CD14-positive monocyte (primary cell): ENCODE data around the gene TCAF1. TPM values are rescaled to one million over a fixed set of nuclear protein-coding genes. Genes with fewer than 3 reads are reported as not detected.

Source experiments
- DNase-seq, 3 donors: peaks; one replicate each; pipeline ENCODE4 v3.0.0-alpha.2; 2011 to 2022
- H2AFZ ChIP-seq: 2 replicates; pipeline ENCODE4 v1.6.0; 2012; ENCODE audit warnings: mild to moderate bottlenecking, low read depth, low read length, inconsistent platforms; ENCODE audit not compliant: insufficient read depth, poor library complexity, severe bottlenecking
- H3K27ac ChIP-seq, 2 donors: 1 replicate in 1 of 2; 2 replicates in 1 of 2; pipeline ENCODE4 v1.5.1; 2012 to 2013; ENCODE audit warnings: low read length in 2 of 2, control low read depth in 1 of 2, inconsistent platforms in 1 of 2, low read depth in 1 of 2, mild to moderate bottlenecking in 1 of 2
- H3K27me3 ChIP-seq, 2 donors: one replicate each; pipeline versions ENCODE4 v1.6.0 to v1.6.1; 2011 to 2013; ENCODE audit warnings: low read length in 2 of 2; ENCODE audit not compliant: control insufficient read depth in 2 of 2, insufficient read depth in 2 of 2
- H3K36me3 ChIP-seq, 2 donors: replicated peaks in 1 of 2; 1 replicate in 1 of 2; 2 replicates in 1 of 2; pipeline versions ENCODE4 v1.5.1 to v1.6.1; 2012 to 2013; ENCODE audit warnings: low read length in 2 of 2, control low read depth in 1 of 2, inconsistent platforms in 1 of 2, mild to moderate bottlenecking in 1 of 2; ENCODE audit not compliant: insufficient read depth in 2 of 2, control insufficient read depth in 1 of 2
- H3K4me1 ChIP-seq, 2 donors: 1 replicate in 1 of 2; 2 replicates in 1 of 2; pipeline versions ENCODE4 v1.5.1 to v1.6.1; 2012 to 2013; ENCODE audit warnings: low read length in 2 of 2, control low read depth in 1 of 2, inconsistent platforms in 1 of 2, mild to moderate bottlenecking in 1 of 2, moderate library complexity in 1 of 2; ENCODE audit not compliant: insufficient read depth in 2 of 2, control insufficient read depth in 1 of 2
- H3K4me2 ChIP-seq: replicated peaks from 2 replicates; pipeline ENCODE3; 2012; ENCODE audit warnings: low read length, moderate library complexity, mild to moderate bottlenecking; ENCODE audit not compliant: poor library complexity, severe bottlenecking; ENCODE audit errors: extremely low read depth
- H3K4me3 ChIP-seq, 3 experiments: fragments of 200-600 bp in 1 of 3; sonication (generic) in 1 of 3; replicated peaks in 1 of 3; 1 replicate in 2 of 3; 2 replicates in 1 of 3; pipeline ENCODE4 v1.5.1; 2011 to 2013; ENCODE audit warnings: low read length in 3 of 3, mild to moderate bottlenecking in 3 of 3, control low read depth in 2 of 3, low read depth in 2 of 3, inconsistent platforms in 1 of 3, moderate library complexity in 1 of 3
- H3K79me2 ChIP-seq: 2 replicates; pipeline ENCODE4 v1.6.0; 2012; ENCODE audit warnings: mild to moderate bottlenecking, control low read depth, inconsistent platforms, low read length, moderate library complexity; ENCODE audit not compliant: insufficient read depth
- H3K9ac ChIP-seq: 2 replicates; pipeline ENCODE4 v1.6.0; 2017; ENCODE audit warnings: low read length, mild to moderate bottlenecking; ENCODE audit not compliant: insufficient read depth, poor library complexity, severe bottlenecking
- H3K9me3 ChIP-seq, 2 donors: replicated peaks in 1 of 2; 1 replicate in 1 of 2; 2 replicates in 1 of 2; pipeline versions ENCODE4 v1.5.1 to v1.6.1; 2012 to 2013; ENCODE audit warnings: low read length in 2 of 2, control low read depth in 1 of 2; ENCODE audit not compliant: control insufficient read depth in 1 of 2, insufficient read depth in 1 of 2
- H4K20me1 ChIP-seq: 2 replicates; pipeline ENCODE4 v1.6.0; 2012; ENCODE audit warnings: mild to moderate bottlenecking, low read length, control low read depth, moderate library complexity; ENCODE audit not compliant: insufficient read depth
- H3K27ac Mint-ChIP-seq, 7 donors: one replicate each; pipeline ENCODE4 v1.8.0; 2020; ENCODE audit warnings: mild to moderate bottlenecking in 7 of 7, mixed read lengths in 7 of 7, moderate library complexity in 6 of 7, inconsistent platforms in 2 of 7
- H3K27me3 Mint-ChIP-seq, 3 donors: one replicate each; pipeline ENCODE4 v1.8.0; 2021 to 2022; ENCODE audit warnings: low read depth in 3 of 3, mild to moderate bottlenecking in 3 of 3, mixed read lengths in 3 of 3, moderate library complexity in 3 of 3, inconsistent platforms in 1 of 3
- H3K36me3 Mint-ChIP-seq, 2 donors: one replicate each; pipeline ENCODE4 v1.8.0; 2020; ENCODE audit warnings: mixed read lengths in 2 of 2, inconsistent platforms in 1 of 2, mild to moderate bottlenecking in 1 of 2
- H3K4me1 Mint-ChIP-seq: one replicate; pipeline ENCODE4 v1.8.0; 2020; ENCODE audit warnings: mild to moderate bottlenecking, mixed read lengths
- H3K4me3 Mint-ChIP-seq, 2 donors: one replicate each; pipeline ENCODE4 v1.8.0; 2020; ENCODE audit warnings: mild to moderate bottlenecking in 2 of 2, mixed read lengths in 2 of 2, moderate library complexity in 1 of 2
- H3K9me3 Mint-ChIP-seq, 7 donors: one replicate each; pipeline ENCODE4 v1.8.0; 2020 to 2022; ENCODE audit warnings: mixed read lengths in 7 of 7, mild to moderate bottlenecking in 6 of 7, moderate library complexity in 6 of 7, inconsistent platforms in 2 of 7
- WGBS: methylation state at CpG from one replicate; pipeline ENCODE4 v1.1.5; 2013; ENCODE audit warnings: missing lambda C conversion rate; ENCODE audit not compliant: insufficient coverage; 5-methylcytosine and 5-hydroxymethylcytosine counted together
- intact Hi-C, 2 donors: fragments of 100-400 bp; cut with micrococcal nuclease; formaldehyde crosslinking; loops; one replicate each; pipeline versions ENCODE4 v1.15.0 to v1.15.1; 2023
- polyA plus RNA-seq, 3 donors: library from polyadenylated mRNA; depleted of rRNA in 1 of 3; unstranded in 2 of 3; stranded (reverse) in 1 of 3; fragments of 300-500 nt in 2 of 3; fragments of >200 nt in 1 of 3; fragmentation: Illumina TruSeq in 2 of 3; gene quantifications; 1 replicate in 2 of 3; 2 replicates in 1 of 3; pipeline ENCODE4 v1.2.3, GENCODE V29; 2012 to 2021
- TF ChIP-seq, protein P1 (sequence below): fragments of 200-600 bp; IDR thresholded peaks from one replicate; pipeline ENCODE4 v1.8.0; 2022; ENCODE audit warnings: antibody characterized with exemption, mild to moderate bottlenecking

TCAF1 gene
- polyA plus RNA-seq, 3 donors, result 1.8 to 3.3 (median 3.0) TPM

DNA sequence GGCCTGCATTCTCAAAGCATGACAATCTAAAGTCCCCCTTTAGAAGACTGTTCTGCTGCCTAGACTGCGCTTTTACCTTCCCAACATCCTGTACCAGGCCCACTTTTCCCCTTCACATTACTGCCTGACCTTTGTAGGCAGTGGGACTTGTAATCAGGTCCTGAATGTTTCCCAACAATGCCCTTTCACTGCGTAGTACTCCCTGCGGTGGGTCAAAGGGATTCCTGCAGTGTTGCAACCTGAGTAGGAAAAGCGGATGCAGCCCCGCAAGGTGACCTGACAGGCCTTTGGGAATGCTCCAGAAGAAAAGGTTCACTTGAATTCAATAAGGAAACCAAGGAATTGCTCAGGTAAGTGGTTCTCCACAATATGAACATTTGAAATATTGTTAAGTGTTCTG lies 4.9 kb upstream of the TCAF1 start:
- no peaks in the 10 kb centered on the region for H3K79me2 ChIP-seq
- 94% methylated on average over 5 of the region's 5 CpGs for WGBS
- DNase-seq, result no peak
- peaks cover 0 to 2% (median 0%) of the 10 kb centered on the region in 7 donors for H3K9me3 Mint-ChIP-seq
- H3K36me3 ChIP-seq, result no peaks in the 10 kb centered on the region
- H3K4me1 ChIP-seq, result no peaks in the 10 kb centered on the region
- no peak overlapping the region for H3K27ac Mint-ChIP-seq
- no peak overlapping the region for H3K27ac ChIP-seq
- H2AFZ ChIP-seq, result peak overlapping the region; percentile 27
- TF ChIP-seq, protein P1, sequence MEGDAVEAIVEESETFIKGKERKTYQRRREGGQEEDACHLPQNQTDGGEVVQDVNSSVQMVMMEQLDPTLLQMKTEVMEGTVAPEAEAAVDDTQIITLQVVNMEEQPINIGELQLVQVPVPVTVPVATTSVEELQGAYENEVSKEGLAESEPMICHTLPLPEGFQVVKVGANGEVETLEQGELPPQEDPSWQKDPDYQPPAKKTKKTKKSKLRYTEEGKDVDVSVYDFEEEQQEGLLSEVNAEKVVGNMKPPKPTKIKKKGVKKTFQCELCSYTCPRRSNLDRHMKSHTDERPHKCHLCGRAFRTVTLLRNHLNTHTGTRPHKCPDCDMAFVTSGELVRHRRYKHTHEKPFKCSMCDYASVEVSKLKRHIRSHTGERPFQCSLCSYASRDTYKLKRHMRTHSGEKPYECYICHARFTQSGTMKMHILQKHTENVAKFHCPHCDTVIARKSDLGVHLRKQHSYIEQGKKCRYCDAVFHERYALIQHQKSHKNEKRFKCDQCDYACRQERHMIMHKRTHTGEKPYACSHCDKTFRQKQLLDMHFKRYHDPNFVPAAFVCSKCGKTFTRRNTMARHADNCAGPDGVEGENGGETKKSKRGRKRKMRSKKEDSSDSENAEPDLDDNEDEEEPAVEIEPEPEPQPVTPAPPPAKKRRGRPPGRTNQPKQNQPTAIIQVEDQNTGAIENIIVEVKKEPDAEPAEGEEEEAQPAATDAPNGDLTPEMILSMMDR, result no peak
- no peak overlapping the region for H3K4me3 ChIP-seq
- peaks cover 2% of the 10 kb centered on the region for H3K4me1 Mint-ChIP-seq
- intact Hi-C loops, result loop anchor here in 1 of 2 donors (10.0 kb wide), 1 partner anchor 62 kb away; no protein-coding TSS in a partner anchor
- peaks cover 3 to 8% (median 6%) of the 10 kb centered on the region in 3 donors for H3K27me3 Mint-ChIP-seq
- no peaks in the 10 kb centered on the region for H4K20me1 ChIP-seq
- no peaks in the 10 kb centered on the region for H3K27me3 ChIP-seq
- no peaks in the 10 kb centered on the region for H3K9me3 ChIP-seq
- no peaks in the 10 kb centered on the region for H3K36me3 Mint-ChIP-seq
- H3K9ac ChIP-seq, result no peak overlapping the region
- no peak overlapping the region for H3K4me2 ChIP-seq
- H3K4me3 Mint-ChIP-seq, result no peak overlapping the region

DNA sequence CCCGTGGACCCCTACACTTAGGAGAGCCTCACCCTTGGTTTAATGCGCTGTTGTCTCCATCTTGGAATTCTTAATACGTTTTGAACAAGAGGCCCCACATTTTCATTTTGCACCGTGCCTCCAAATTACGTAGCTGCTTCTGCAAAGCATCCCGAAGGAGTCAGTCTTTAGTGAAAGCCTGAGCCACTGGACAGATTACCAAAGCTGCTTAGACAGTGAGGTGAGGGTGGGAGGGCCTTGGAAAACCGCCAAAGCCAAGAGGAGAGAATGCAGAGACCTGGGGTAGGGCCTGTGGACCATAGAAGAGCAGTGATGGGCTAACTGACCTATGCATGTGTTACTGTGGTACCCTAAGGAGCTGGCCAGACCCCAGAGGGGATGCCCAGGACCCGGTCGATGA lies 4.2 kb upstream of the TCAF1 start:
- Mint-ChIP-seq H3K4me1 (peaks cover 7% of the 10 kb centered on the region), H3K27me3 (peaks cover 3 to 10% (median 6%) of the 10 kb centered on the region in 3 donors), H3K27ac (no peak overlapping the region), H3K9me3 (peaks cover 0 to 2% (median 0%) of the 10 kb centered on the region in 7 donors), H3K36me3 (no peaks in the 10 kb centered on the region), H3K4me3 (no peak overlapping the region)
- intact Hi-C loops, result loop anchor here in 1 of 2 donors (10.0 kb wide), 1 partner anchor 61 kb away; no protein-coding TSS in a partner anchor
- H3K9me3 ChIP-seq, result no peaks in the 10 kb centered on the region
- H3K79me2 ChIP-seq, result peaks cover 5% of the 10 kb centered on the region
- no peaks in the 10 kb centered on the region for H4K20me1 ChIP-seq
- WGBS, result 90% methylated on average over 7 of the region's 9 CpGs
- DNase-seq, result no peak
- H2AFZ ChIP-seq, result no peak overlapping the region
- no peak overlapping the region for H3K27ac ChIP-seq
- TF ChIP-seq, protein P1, result no peak
- H3K9ac ChIP-seq, result no peak overlapping the region
- H3K4me2 ChIP-seq, result no peak overlapping the region
- no peaks in the 10 kb centered on the region for H3K36me3 ChIP-seq
- H3K4me1 ChIP-seq, result peaks cover 3 to 4% of the 10 kb centered on the region in 2 donors
- H3K4me3 ChIP-seq, result no peak overlapping the region
- no peaks in the 10 kb centered on the region for H3K27me3 ChIP-seq
